GM13976 (cell line): ENCODE results near the gene GDPD3.

Experiments used
- DNase-seq: peaks from one replicate; pipeline ENCODE4 v3.0.0; 2012; ENCODE audit warnings: low spot score
- CTCF ChIP-seq: IDR thresholded peaks from 2 replicates; pipeline ENCODE4 v1.5.1; 2012; ENCODE audit warnings: borderline replicate concordance, mild to moderate bottlenecking; ENCODE audit not compliant: insufficient read depth; ENCODE audit errors: extremely low read depth, missing control alignments, control extremely low read depth
- in situ Hi-C: fragments of 300-500 bp; cut with MboI; formaldehyde crosslinking; loops from one replicate; pipeline ENCODE4 v1.12.0; 2022; ENCODE audit warnings: low sequenced_read_pairs, mixed read lengths, inconsistent platforms; ENCODE audit not compliant: unreplicated experiment

The GDPD3 gene

GRCh38 chr16:30078744-30079143 lies 34.6 kb downstream of the GDPD3 start:
- DNase-seq = no peak
- in situ Hi-C loops = no loop called here
- no peak for TF ChIP-seq CTCF

- TF ChIP-seq CTCF = no peak
- in situ Hi-C loops = no loop called here
- DNase-seq = no peak
These were observed 35.7 kb downstream of the GDPD3 start for GRCh38 chr16:30077656-30078055.

GRCh38 chr16:30076276-30076791 lies 37.0 kb downstream of the GDPD3 start:
- in situ Hi-C loops = no loop called here
- DNase-seq = no peak
- TF ChIP-seq CTCF = no peak

- TF ChIP-seq CTCF = no peak
- in situ Hi-C loops = no loop called here
- DNase-seq = peak; percentile 95
These were observed 37.6 kb downstream of the GDPD3 start, which contains the start of gene PPP4C for GRCh38 chr16:30075503-30076275. Gene PPP4C, plus strand, starts transcription at chr16:30075994. Its CDS starts 384 bp downstream, at chr16:30076378.

GRCh38 chr16:30070490-30070889 lies 42.8 kb downstream of the GDPD3 start:
- in situ Hi-C loops = no loop called here
- TF ChIP-seq CTCF = no peak
- no peak for DNase-seq

- TF ChIP-seq CTCF = no peak
- in situ Hi-C loops = no loop called here
- no peak for DNase-seq
These were observed 43.5 kb downstream of the GDPD3 start for GRCh38 chr16:30069611-30070462.
